RPMI8226 (cell line): Measurements from ENCODE around the gene CPLX1.
"Not testable (repeated sequence)": the region's sequence is repeated elsewhere in the genome, so short reads cannot be mapped to it uniquely, and the experiment has no call there.

Experiments used
- DNase-seq: peaks from one replicate; pipeline ENCODE4 v3.0.0-alpha.2; 2015

CPLX1 gene

GRCh38 chr4:818106-818921 is 7.6 kb downstream of the CPLX1 start:
- DNase-seq = no peak

- DNase-seq = no peak
These were observed 10.3 kb downstream of the CPLX1 start for GRCh38 chr4:815464-816146.

- DNase-seq = no peak
These were observed 11.5 kb downstream of the CPLX1 start for GRCh38 chr4:814312-814850.

- peak; percentile 45 for DNase-seq
These were observed 12.0 kb downstream of the CPLX1 start for GRCh38 chr4:813900-814299.

GRCh38 chr4:808860-809570 is 16.9 kb downstream of the CPLX1 start:
- no peak for DNase-seq

GRCh38 chr4:807792-808191 is 18.1 kb downstream of the CPLX1 start:
- no peak for DNase-seq

- not testable (repeated sequence) for DNase-seq
These were observed 18.9 kb downstream of the CPLX1 start for GRCh38 chr4:806979-807378.

GRCh38 chr4:804804-805203 is 21.1 kb downstream of the CPLX1 start:
- no peak for DNase-seq

- no peak for DNase-seq
These were observed 22.0 kb downstream of the CPLX1 start for GRCh38 chr4:803884-804283.

GRCh38 chr4:801436-802124 is 24.3 kb downstream of the CPLX1 start:
- no peak for DNase-seq

- DNase-seq = no peak
These were observed 28.9 kb downstream of the CPLX1 start for GRCh38 chr4:797066-797465.

- no peak for DNase-seq
These were observed 29.7 kb downstream of the CPLX1 start for GRCh38 chr4:796206-796605.

GRCh38 chr4:795726-796119 is 30.2 kb downstream of the CPLX1 start:
- no peak for DNase-seq

- no peak for DNase-seq
These were observed 30.8 kb downstream of the CPLX1 start for GRCh38 chr4:794900-795725.

- no peak for DNase-seq
These were observed 31.8 kb downstream of the CPLX1 start for GRCh38 chr4:793941-794621.

- no peak for DNase-seq
These were observed 32.7 kb downstream of the CPLX1 start for GRCh38 chr4:793093-793861.

- DNase-seq = peak; percentile 35
These were observed 33.3 kb downstream of the CPLX1 start for GRCh38 chr4:792626-793092.

- peak; percentile 55 for DNase-seq
These were observed 33.9 kb downstream of the CPLX1 start for GRCh38 chr4:791898-792625.

GRCh38 chr4:791252-791897 is 34.6 kb downstream of the CPLX1 start:
- no peak for DNase-seq
